Caco-2 (cell line): ENCODE measurements around the gene BMP8A. TPM values are rescaled to one million over a fixed set of nuclear protein-coding genes. Genes with fewer than 3 reads are reported as not detected.

ENCODE experiments used
- BruUV-seq: library from RNA; stranded (reverse); fragments of 400-500 nt; replicated peaks from 2 replicates; lab custom pipeline; 2021; lab: Mats Ljungman, UMichigan
- CTCF ChIA-PET: fragments of 300-600 bp; sonication (Branson Sonifier 250); formaldehyde crosslinking; loops from one replicate; lab custom pipeline; 2022; ENCODE audit warnings: antibody characterized with exemption; lab: Charles Lee
- POLR2A ChIA-PET: fragments of 300-600 bp; sonication (Branson Sonifier 250); formaldehyde crosslinking; loops from one replicate; lab custom pipeline; 2022; ENCODE audit warnings: antibody characterized with exemption; lab: Charles Lee
- DNase-seq, 2 experiments: peaks; one replicate each; pipeline versions ENCODE4 v3.0.0 to v3.0.0-alpha.2; 2020 to 2022
- H3K27me3 ChIP-seq: replicated peaks from 2 replicates; pipeline ENCODE4 v1.6.0; 2011; ENCODE audit warnings: low read length; ENCODE audit not compliant: control insufficient read depth, insufficient read depth
- H3K36me3 ChIP-seq: 2 replicates; pipeline ENCODE4 v1.5.1; 2011; ENCODE audit warnings: low read length; ENCODE audit not compliant: control insufficient read depth, insufficient read depth
- H3K4me1 ChIP-seq: fragments of 250-450 bp; sonication (Bioruptor Pico); 2 replicates; pipeline ENCODE4 v1.5.1; 2020; ENCODE audit warnings: mild to moderate bottlenecking
- H3K4me3 ChIP-seq: 2 replicates; pipeline ENCODE4 v1.5.1; 2011; ENCODE audit warnings: low read depth, mild to moderate bottlenecking, control low read depth, low read length
- H3K9me3 ChIP-seq: fragments of 250-450 bp; sonication (Bioruptor Pico); 2 replicates; pipeline ENCODE4 v1.5.1; 2020; ENCODE audit warnings: mild to moderate bottlenecking, moderate library complexity
- H3K27ac Mint-ChIP-seq: one replicate; pipeline ENCODE4 v1.8.0; 2022; ENCODE audit warnings: mixed read lengths; ENCODE audit not compliant: unreplicated experiment
- H3K27me3 Mint-ChIP-seq: one replicate; pipeline ENCODE4 v1.8.0; 2022; ENCODE audit warnings: mixed read lengths; ENCODE audit not compliant: insufficient read depth, unreplicated experiment
- H3K36me3 Mint-ChIP-seq: one replicate; pipeline ENCODE4 v1.8.0; 2022; ENCODE audit warnings: mild to moderate bottlenecking, mixed read lengths; ENCODE audit not compliant: insufficient read depth, unreplicated experiment
- H3K4me1 Mint-ChIP-seq: one replicate; pipeline ENCODE4 v1.8.0; 2022; ENCODE audit warnings: low read depth, mixed read lengths; ENCODE audit not compliant: unreplicated experiment
- H3K4me3 Mint-ChIP-seq: one replicate; pipeline ENCODE4 v1.8.0; 2022; ENCODE audit warnings: mild to moderate bottlenecking, moderate library complexity, mixed read lengths; ENCODE audit not compliant: unreplicated experiment
- H3K9me3 Mint-ChIP-seq: one replicate; pipeline ENCODE4 v1.8.0; 2022; ENCODE audit warnings: mixed read lengths; ENCODE audit not compliant: unreplicated experiment
- intact Hi-C: fragments of 100-400 bp; cut with micrococcal nuclease; formaldehyde crosslinking; loops from one replicate; pipeline ENCODE4 v1.10.0; 2022; ENCODE audit not compliant: unreplicated experiment
- total RNA-seq: library from RNA; stranded (reverse); gene quantifications from 2 replicates; pipeline ENCODE4 v1.2.3, GENCODE V29; 2022
- TF ChIP-seq, protein P1 (sequence below), 2 experiments: fragments of 200-600 bp in 1 of 2; IDR thresholded peaks; 1 replicate in 1 of 2; 2 replicates in 1 of 2; pipeline versions ENCODE4 v1.5.1 to v1.8.0; 2011 to 2022; ENCODE audit warnings: antibody characterized with exemption in 1 of 2, control low read depth in 1 of 2, inconsistent platforms in 1 of 2, low read depth in 1 of 2, low read length in 1 of 2, mild to moderate bottlenecking in 1 of 2, moderate library complexity in 1 of 2; ENCODE audit not compliant: insufficient read depth in 1 of 2, severe bottlenecking in 1 of 2, unreplicated experiment in 1 of 2

BMP8A gene
- total RNA-seq, 1 experiment from 2014 or later: 3.2 TPM

DNA sequence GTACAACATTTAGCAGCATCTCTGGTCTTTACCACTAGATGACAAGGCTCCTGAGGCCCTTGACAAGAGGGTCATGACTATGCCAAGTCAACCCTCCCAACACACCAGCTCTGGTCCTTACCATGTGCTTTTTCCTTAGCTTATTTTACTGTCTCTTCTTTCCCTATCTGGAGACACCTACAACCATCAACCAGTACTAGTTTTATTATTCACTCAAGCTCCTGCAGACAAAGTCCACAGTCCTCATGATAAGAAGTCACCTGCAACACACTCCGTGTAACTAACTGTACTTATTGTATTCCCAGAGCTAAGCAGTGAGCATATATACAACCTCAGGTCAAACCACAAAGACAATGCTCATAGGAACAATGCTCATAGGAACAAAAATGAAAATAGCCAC lies 69.8 kb downstream of the BMP8A start:
- DNase-seq: no peak
- Mint-ChIP-seq H3K36me3 (peaks cover 71% of the 10 kb centered on the region), H3K9me3 (no peaks in the 10 kb centered on the region), H3K4me1 (no peaks in the 10 kb centered on the region), H3K4me3 (no peak overlapping the region), H3K27ac (no peak overlapping the region), H3K27me3 (no peaks in the 10 kb centered on the region)
- TSS peak; percentile 1 for BruUV-seq
- H3K4me3 ChIP-seq: no peak overlapping the region
- ChIA-PET CTCF (no interaction called here), POLR2A (no interaction called here)
- peaks cover 12% of the 10 kb centered on the region for H3K36me3 ChIP-seq
- intact Hi-C loops: no loop called here
- H3K9me3 ChIP-seq: no peaks in the 10 kb centered on the region
- TF ChIP-seq, protein P1, sequence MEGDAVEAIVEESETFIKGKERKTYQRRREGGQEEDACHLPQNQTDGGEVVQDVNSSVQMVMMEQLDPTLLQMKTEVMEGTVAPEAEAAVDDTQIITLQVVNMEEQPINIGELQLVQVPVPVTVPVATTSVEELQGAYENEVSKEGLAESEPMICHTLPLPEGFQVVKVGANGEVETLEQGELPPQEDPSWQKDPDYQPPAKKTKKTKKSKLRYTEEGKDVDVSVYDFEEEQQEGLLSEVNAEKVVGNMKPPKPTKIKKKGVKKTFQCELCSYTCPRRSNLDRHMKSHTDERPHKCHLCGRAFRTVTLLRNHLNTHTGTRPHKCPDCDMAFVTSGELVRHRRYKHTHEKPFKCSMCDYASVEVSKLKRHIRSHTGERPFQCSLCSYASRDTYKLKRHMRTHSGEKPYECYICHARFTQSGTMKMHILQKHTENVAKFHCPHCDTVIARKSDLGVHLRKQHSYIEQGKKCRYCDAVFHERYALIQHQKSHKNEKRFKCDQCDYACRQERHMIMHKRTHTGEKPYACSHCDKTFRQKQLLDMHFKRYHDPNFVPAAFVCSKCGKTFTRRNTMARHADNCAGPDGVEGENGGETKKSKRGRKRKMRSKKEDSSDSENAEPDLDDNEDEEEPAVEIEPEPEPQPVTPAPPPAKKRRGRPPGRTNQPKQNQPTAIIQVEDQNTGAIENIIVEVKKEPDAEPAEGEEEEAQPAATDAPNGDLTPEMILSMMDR (IDR thresholded peaks at IDR 0.05; ENCODE audit: insufficient read depth in 1 of 2, low read depth in 1 of 2, low read length in 1 of 2, severe bottlenecking in 1 of 2, unreplicated experiment in 1 of 2): no peak
- H3K27me3 ChIP-seq: no peaks in the 10 kb centered on the region
- peaks cover 3% of the 10 kb centered on the region for H3K4me1 ChIP-seq

DNA sequence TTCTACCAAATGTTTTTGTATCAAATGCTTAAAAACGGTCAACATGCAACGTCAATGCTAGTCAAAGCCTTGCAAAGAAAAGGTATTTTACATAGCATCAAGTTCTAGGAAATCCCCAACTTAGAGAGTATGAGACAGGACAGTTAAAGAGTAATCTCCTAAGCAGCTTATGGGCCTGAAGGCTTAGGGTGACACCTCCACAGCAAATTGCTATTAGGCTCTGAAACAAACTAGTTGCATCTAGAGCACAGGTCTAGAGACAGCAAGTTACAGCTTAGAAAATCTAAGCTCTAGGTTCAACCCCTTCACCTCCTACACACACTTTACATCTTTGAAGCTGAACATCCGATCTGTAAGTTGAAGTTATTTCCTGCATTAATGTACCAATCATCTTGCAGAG lies 71.5 kb downstream of the BMP8A start:
- Mint-ChIP-seq H3K27ac (no peak overlapping the region), H3K4me1 (no peaks in the 10 kb centered on the region), H3K36me3 (peaks cover 87% of the 10 kb centered on the region), H3K9me3 (no peaks in the 10 kb centered on the region), H3K27me3 (no peaks in the 10 kb centered on the region), H3K4me3 (no peak overlapping the region)
- intact Hi-C loops: no loop called here
- no TSS peak for BruUV-seq
- H3K9me3 ChIP-seq: no peaks in the 10 kb centered on the region
- H3K36me3 ChIP-seq: peaks cover 12% of the 10 kb centered on the region
- peaks cover 19% of the 10 kb centered on the region for H3K4me1 ChIP-seq
- no peak for DNase-seq
- ChIA-PET CTCF (no interaction called here), POLR2A (no interaction called here)
- H3K27me3 ChIP-seq: no peaks in the 10 kb centered on the region
- TF ChIP-seq, protein P1 (IDR thresholded peaks at IDR 0.05; ENCODE audit: insufficient read depth in 1 of 2, low read depth in 1 of 2, low read length in 1 of 2, severe bottlenecking in 1 of 2, unreplicated experiment in 1 of 2): no peak
- H3K4me3 ChIP-seq: no peak overlapping the region

DNA sequence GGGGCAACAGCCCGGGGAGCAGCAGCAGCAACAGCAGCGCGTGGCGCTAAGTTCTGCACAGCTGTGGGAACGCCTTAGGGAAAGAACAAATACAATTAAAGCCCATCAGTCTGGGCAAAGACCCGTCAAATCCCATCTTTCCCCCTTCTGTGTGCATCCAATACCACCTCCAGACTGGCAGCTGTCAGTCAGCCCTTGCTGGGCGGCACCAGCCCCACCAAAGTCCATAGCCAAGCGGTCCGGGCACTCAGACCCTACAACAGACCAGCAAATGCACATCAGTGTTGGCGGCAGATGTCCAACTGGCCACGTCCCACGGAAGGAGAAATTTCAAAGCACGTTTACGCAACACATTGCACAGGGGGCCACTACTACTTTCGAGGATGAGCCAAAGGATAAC lies 72.2 kb downstream of the BMP8A start:
- H3K27me3 Mint-ChIP-seq: no peaks in the 10 kb centered on the region
- H3K36me3 ChIP-seq: peaks cover 12% of the 10 kb centered on the region

More for the DNA sequence above, 72.2 kb downstream of the BMP8A start:
- no peak overlapping the region for H3K27ac Mint-ChIP-seq
- no TSS peak for BruUV-seq
- H3K4me3 Mint-ChIP-seq: no peak overlapping the region
- no peaks in the 10 kb centered on the region for H3K9me3 ChIP-seq
- H3K27me3 ChIP-seq: no peaks in the 10 kb centered on the region
- intact Hi-C loops: no loop called here
- peaks cover 23% of the 10 kb centered on the region for H3K4me1 ChIP-seq
- TF ChIP-seq, protein P1 (IDR thresholded peaks at IDR 0.05; ENCODE audit: insufficient read depth in 1 of 2, low read depth in 1 of 2, low read length in 1 of 2, severe bottlenecking in 1 of 2, unreplicated experiment in 1 of 2): no peak
- H3K9me3 Mint-ChIP-seq: no peaks in the 10 kb centered on the region
- ChIA-PET CTCF (no interaction called here), POLR2A (no interaction called here)
- peaks cover 87% of the 10 kb centered on the region for H3K36me3 Mint-ChIP-seq
- H3K4me3 ChIP-seq: no peak overlapping the region
- peaks cover 5% of the 10 kb centered on the region for H3K4me1 Mint-ChIP-seq
- DNase-seq: no peak
